Stimulated activated CD4-positive, alpha-beta T cell treated with anti-CD3 and anti-CD28 coated beads, TNF-alpha, amount 100 ng/mL, for 4 hours (primary cell): Measurements from ENCODE around the gene PAPOLA.

ENCODE experiments used
- DNase-seq, 3 experiments: peaks; one replicate each; pipeline ENCODE4 v3.0.0-alpha.2; 2020; ENCODE audit warnings: low read depth in 3 of 3

The PAPOLA gene

GRCh38 chr14:96565811-96566210, 63.6 kb downstream of the PAPOLA start:
- DNase-seq, result no peak

GRCh38 chr14:96567289-96567899, 65.2 kb downstream of the PAPOLA start:
- no peak for DNase-seq

- DNase-seq, result no peak
Measured at GRCh38 chr14:96568621-96569020, 66.4 kb downstream of the PAPOLA start.

GRCh38 chr14:96571311-96571710, 69.1 kb downstream of the PAPOLA start:
- no peak for DNase-seq

- no peak for DNase-seq
Measured at GRCh38 chr14:96573473-96574100, 71.4 kb downstream of the PAPOLA start.

- no peak for DNase-seq
Measured at GRCh38 chr14:96574171-96574632, 72.0 kb downstream of the PAPOLA start.

GRCh38 chr14:96574633-96575632, 72.8 kb downstream of the PAPOLA start:
- DNase-seq, result no peak

- DNase-seq, result no peak
Measured at GRCh38 chr14:96576359-96576758, 74.2 kb downstream of the PAPOLA start.

GRCh38 chr14:96576937-96577336, 74.8 kb downstream of the PAPOLA start:
- DNase-seq, result no peak

- DNase-seq, result no peak
Measured at GRCh38 chr14:96578619-96579018, 76.4 kb downstream of the PAPOLA start.

GRCh38 chr14:96579358-96579757, 77.2 kb downstream of the PAPOLA start:
- no peak for DNase-seq

- no peak for DNase-seq
Measured at GRCh38 chr14:96579855-96580254, 77.7 kb downstream of the PAPOLA start.

- no peak for DNase-seq
Measured at GRCh38 chr14:96580566-96580965, 78.4 kb downstream of the PAPOLA start.

- no peak for DNase-seq
Measured at GRCh38 chr14:96581026-96581425, 78.8 kb downstream of the PAPOLA start.

- no peak for DNase-seq
Measured at GRCh38 chr14:96581902-96582301, 79.7 kb downstream of the PAPOLA start.

- no peak for DNase-seq
Measured at GRCh38 chr14:96582411-96582961, 80.3 kb downstream of the PAPOLA start.

- no peak for DNase-seq
Measured at GRCh38 chr14:96582995-96583394, 80.8 kb downstream of the PAPOLA start.

GRCh38 chr14:96583569-96584041, 81.4 kb downstream of the PAPOLA start:
- DNase-seq, result no peak

- no peak for DNase-seq
Measured at GRCh38 chr14:96584199-96584906, 82.2 kb downstream of the PAPOLA start.

GRCh38 chr14:96584907-96585671, 82.9 kb downstream of the PAPOLA start:
- DNase-seq, result no peak

- DNase-seq, result no peak
Measured at GRCh38 chr14:96585672-96586013, 83.5 kb downstream of the PAPOLA start.
